ENCODE data around the gene CDH2. TPM values are rescaled to one million over a fixed set of nuclear protein-coding genes. Genes with fewer than 3 reads are reported as not detected.

Gene CDH2
- total RNA-seq, 1 experiment from 2014 or later, result 6.4 TPM

DNA sequence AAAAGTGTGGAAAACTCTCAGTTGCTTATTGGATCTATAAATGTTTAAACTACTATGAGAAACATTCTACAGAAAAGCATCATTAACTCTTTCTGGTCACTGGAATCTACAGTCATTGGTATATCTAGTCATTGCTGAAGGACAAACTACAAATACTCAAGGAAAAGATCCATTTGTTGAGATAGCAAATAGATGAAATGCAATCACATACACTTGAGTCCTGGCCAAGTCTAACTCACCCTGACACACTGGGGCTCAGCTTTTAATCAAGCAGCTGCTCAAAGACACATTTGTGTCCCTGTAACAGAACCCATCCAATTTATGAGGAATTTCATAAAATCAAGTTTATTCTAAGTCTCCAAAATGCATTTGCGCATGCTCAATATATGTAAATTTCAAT lies 68.7 kb downstream of the CDH2 start:
- Histone ChIP-seq H3F3A (ENCODE audit: insufficient read depth, low read depth) (no peaks in the 10 kb centered on the region), H3K79me2 (ENCODE audit: low read depth) (no peaks in the 10 kb centered on the region), H3K9me2 (ENCODE audit: insufficient read depth) (no peaks in the 10 kb centered on the region), H3K9me3 (ENCODE audit: insufficient read depth, low read depth) (no peaks in the 10 kb centered on the region), H3K4me3 (no peak overlapping the region), H4K20me1 (ENCODE audit: insufficient read depth) (no peaks in the 10 kb centered on the region), H3K4me1 (replicated peaks; ENCODE audit: insufficient read depth) (peaks cover 10% of the 10 kb centered on the region; the same call in 1 of the 2 replicates), H3K27me3 (ENCODE audit: insufficient read depth, low read depth) (no peaks in the 10 kb centered on the region), H2AFZ (no peak overlapping the region), H3K4me2 (no peak overlapping the region), H3K36me3 (ENCODE audit: low read depth) (no peaks in the 10 kb centered on the region), H3K27ac (no peak overlapping the region)
- POLR2A ChIA-PET (ENCODE audit: unreplicated experiment), result no interaction called here
- intact Hi-C loops (cut with micrococcal nuclease; ENCODE audit: unreplicated experiment), result no loop called here
- no peak for DNase-seq
- no peak for TF ChIP-seq EZH2 (IDR thresholded peaks at IDR 0.05; ENCODE audit: low read depth)
- TF ChIP-seq, protein P1, sequence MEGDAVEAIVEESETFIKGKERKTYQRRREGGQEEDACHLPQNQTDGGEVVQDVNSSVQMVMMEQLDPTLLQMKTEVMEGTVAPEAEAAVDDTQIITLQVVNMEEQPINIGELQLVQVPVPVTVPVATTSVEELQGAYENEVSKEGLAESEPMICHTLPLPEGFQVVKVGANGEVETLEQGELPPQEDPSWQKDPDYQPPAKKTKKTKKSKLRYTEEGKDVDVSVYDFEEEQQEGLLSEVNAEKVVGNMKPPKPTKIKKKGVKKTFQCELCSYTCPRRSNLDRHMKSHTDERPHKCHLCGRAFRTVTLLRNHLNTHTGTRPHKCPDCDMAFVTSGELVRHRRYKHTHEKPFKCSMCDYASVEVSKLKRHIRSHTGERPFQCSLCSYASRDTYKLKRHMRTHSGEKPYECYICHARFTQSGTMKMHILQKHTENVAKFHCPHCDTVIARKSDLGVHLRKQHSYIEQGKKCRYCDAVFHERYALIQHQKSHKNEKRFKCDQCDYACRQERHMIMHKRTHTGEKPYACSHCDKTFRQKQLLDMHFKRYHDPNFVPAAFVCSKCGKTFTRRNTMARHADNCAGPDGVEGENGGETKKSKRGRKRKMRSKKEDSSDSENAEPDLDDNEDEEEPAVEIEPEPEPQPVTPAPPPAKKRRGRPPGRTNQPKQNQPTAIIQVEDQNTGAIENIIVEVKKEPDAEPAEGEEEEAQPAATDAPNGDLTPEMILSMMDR (conservative IDR thresholded peaks at IDR 0.05), result no peak
- BruUV-seq (replicated peaks), result no TSS peak
- CTCF ChIA-PET, result no interaction called here

DNA sequence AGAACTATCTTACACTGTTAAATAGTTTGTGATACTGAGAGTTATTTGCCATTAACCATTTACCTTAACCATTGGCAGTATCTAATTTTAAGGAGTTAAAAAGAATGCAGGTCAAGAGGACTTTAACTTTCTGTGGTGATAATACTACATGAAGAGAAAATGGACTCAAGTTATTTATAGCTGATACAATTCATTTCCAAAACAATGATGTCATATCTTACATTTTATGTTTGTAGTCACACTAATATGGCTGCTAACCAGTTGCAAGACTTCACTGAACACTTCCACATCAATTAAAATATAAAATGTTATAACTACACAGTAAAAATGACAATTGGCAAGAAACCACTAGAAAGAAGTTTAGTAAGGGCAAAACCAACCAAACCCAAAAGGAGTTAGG lies 77.7 kb downstream of the CDH2 start:
- TF ChIP-seq, protein P1 (conservative IDR thresholded peaks at IDR 0.05), result no peak
- TF ChIP-seq EZH2 (IDR thresholded peaks at IDR 0.05; ENCODE audit: low read depth), result no peak
- no peak for DNase-seq
- no peaks in the 10 kb centered on the region for H3F3A ChIP-seq (ENCODE audit: insufficient read depth, low read depth)
- no peaks in the 10 kb centered on the region for H4K20me1 ChIP-seq (ENCODE audit: insufficient read depth)
- ChIA-PET POLR2A (ENCODE audit: unreplicated experiment) (no interaction called here), CTCF (no interaction called here)
- no peaks in the 10 kb centered on the region for H3K27me3 ChIP-seq (ENCODE audit: insufficient read depth, low read depth)
- H2AFZ ChIP-seq, result no peak overlapping the region
- no peaks in the 10 kb centered on the region for H3K9me2 ChIP-seq (ENCODE audit: insufficient read depth)
- intact Hi-C loops (cut with micrococcal nuclease; ENCODE audit: unreplicated experiment), result no loop called here
- H3K4me3 ChIP-seq, result no peak overlapping the region
- H3K79me2 ChIP-seq (ENCODE audit: low read depth), result no peaks in the 10 kb centered on the region
- BruUV-seq (replicated peaks), result no TSS peak
- no peaks in the 10 kb centered on the region for H3K9me3 ChIP-seq (ENCODE audit: insufficient read depth, low read depth)
- no peak overlapping the region for H3K4me2 ChIP-seq
- no peaks in the 10 kb centered on the region for H3K4me1 ChIP-seq (replicated peaks; ENCODE audit: insufficient read depth)
- H3K27ac ChIP-seq, result no peak overlapping the region
- no peaks in the 10 kb centered on the region for H3K36me3 ChIP-seq (ENCODE audit: low read depth)

DNA sequence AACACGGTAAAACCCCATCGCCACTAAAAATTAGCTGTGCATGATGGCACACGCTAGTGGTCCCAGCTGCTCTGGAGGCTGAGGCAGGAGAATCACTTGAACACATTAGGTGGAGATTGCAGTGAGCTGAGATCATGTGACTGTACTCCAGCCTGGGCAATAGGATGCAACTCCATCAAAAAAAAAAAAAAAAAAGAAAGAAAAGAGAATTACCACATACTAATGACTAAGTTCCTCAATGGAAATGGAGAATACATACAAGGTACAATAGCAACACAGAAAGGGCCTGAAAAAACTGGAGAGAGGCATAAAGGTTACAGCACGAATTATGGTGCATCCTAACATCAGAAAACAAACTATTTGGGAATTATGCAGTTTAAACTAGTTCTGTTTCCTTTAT lies 81.3 kb downstream of the CDH2 start:
- CTCF ChIA-PET, result no interaction called here
- no peak for DNase-seq
- intact Hi-C loops (cut with micrococcal nuclease; ENCODE audit: unreplicated experiment), result no loop called here

More for the DNA sequence above, 81.3 kb downstream of the CDH2 start:
- H3K4me2 ChIP-seq, result no peak overlapping the region
- H4K20me1 ChIP-seq (ENCODE audit: insufficient read depth), result no peaks in the 10 kb centered on the region
- no peak overlapping the region for H3K4me3 ChIP-seq
- H3K4me1 ChIP-seq (replicated peaks; ENCODE audit: insufficient read depth), result no peaks in the 10 kb centered on the region
- H3K9me3 ChIP-seq (ENCODE audit: insufficient read depth, low read depth), result no peaks in the 10 kb centered on the region
- H3K36me3 ChIP-seq (ENCODE audit: low read depth), result no peaks in the 10 kb centered on the region
- no peak overlapping the region for H3K27ac ChIP-seq
- H3K27me3 ChIP-seq (ENCODE audit: insufficient read depth, low read depth), result no peaks in the 10 kb centered on the region
- POLR2A ChIA-PET (ENCODE audit: unreplicated experiment), result no interaction called here
- H3K79me2 ChIP-seq (ENCODE audit: low read depth), result no peaks in the 10 kb centered on the region
- H3K9me2 ChIP-seq (ENCODE audit: insufficient read depth), result no peaks in the 10 kb centered on the region
- no TSS peak for BruUV-seq (replicated peaks)
- TF ChIP-seq, protein P1 (conservative IDR thresholded peaks at IDR 0.05), result no peak
- no peak for TF ChIP-seq EZH2 (IDR thresholded peaks at IDR 0.05; ENCODE audit: low read depth)
- H2AFZ ChIP-seq, result no peak overlapping the region
- H3F3A ChIP-seq (ENCODE audit: insufficient read depth, low read depth), result no peaks in the 10 kb centered on the region
